DMS 273 (cell line): ENCODE data around the gene KNDC1.
"Not testable (repeated sequence)": the region's sequence is repeated elsewhere in the genome, so short reads cannot be mapped to it uniquely, and the experiment has no call there.

Experiments used
- DNase-seq: peaks from one replicate; lab custom pipeline; 2025; ENCODE audit not compliant: unreplicated experiment; lab: John Stamatoyannopoulos, UW

Gene KNDC1

GRCh38 chr10:133161486-133162109, 1.6 kb downstream of the KNDC1 start:
- no peak for DNase-seq

- DNase-seq: no peak
Measured at GRCh38 chr10:133162178-133162909, 2.3 kb downstream of the KNDC1 start.

- DNase-seq: no peak
Measured at GRCh38 chr10:133162910-133163856, 3.2 kb downstream of the KNDC1 start.

GRCh38 chr10:133163889-133164815, 4.1 kb downstream of the KNDC1 start:
- no peak for DNase-seq

- no peak for DNase-seq
Measured at GRCh38 chr10:133164816-133165555, 5.0 kb downstream of the KNDC1 start.

- DNase-seq: no peak
Measured at GRCh38 chr10:133165556-133166503, 5.8 kb downstream of the KNDC1 start.

GRCh38 chr10:133166504-133166827, 6.4 kb downstream of the KNDC1 start:
- DNase-seq: no peak

GRCh38 chr10:133166828-133167692, 7.0 kb downstream of the KNDC1 start:
- no peak for DNase-seq

GRCh38 chr10:133167693-133168616, 7.9 kb downstream of the KNDC1 start:
- no peak for DNase-seq

- DNase-seq: no peak
Measured at GRCh38 chr10:133168617-133169031, 8.6 kb downstream of the KNDC1 start.

- no peak for DNase-seq
Measured at GRCh38 chr10:133169173-133169947, 9.3 kb downstream of the KNDC1 start.

GRCh38 chr10:133170092-133170491, 10.1 kb downstream of the KNDC1 start:
- no peak for DNase-seq

- DNase-seq: no peak
Measured at GRCh38 chr10:133173860-133174640, 14.0 kb downstream of the KNDC1 start.

- no peak for DNase-seq
Measured at GRCh38 chr10:133174689-133175263, 14.8 kb downstream of the KNDC1 start.

GRCh38 chr10:133175624-133176023, 15.6 kb downstream of the KNDC1 start:
- DNase-seq: not testable (repeated sequence)
